ENCODE results near the gene MYOD1.

- TF ChIP-seq CTCF (IDR thresholded peaks at IDR 0.05) (no peak), POLR2A (IDR thresholded peaks at IDR 0.05; ENCODE audit: low read depth) (no peak)
These were observed 2.0 kb downstream of the MYOD1 start for GRCh38 chr11:17721242-17721999.

All from esophagus muscularis mucosa (tissue), 3 donors.